IMR-90 (cell line): Measurements from ENCODE around the gene OR51A2. TPM values are rescaled to one million over a fixed set of nuclear protein-coding genes. Genes with fewer than 3 reads are reported as not detected.

ENCODE experiments used
- ATAC-seq: fragments of 200-7000 bp; cut with Tn5 transposase; 2 replicates; pipeline ENCODE4 v1.9.1; 2020; ENCODE audit warnings: low read depth, mild to moderate bottlenecking, moderate library complexity
- BruUV-seq: library from RNA; stranded (reverse); fragments of 400-500 nt; replicated peaks from 2 replicates; lab custom pipeline; 2021; lab: Mats Ljungman, UMichigan
- CTCF ChIA-PET: fragments of 300-600 bp; formaldehyde crosslinking; extraction: SDS; loops from one replicate; lab custom pipeline; 2021; ENCODE audit warnings: antibody characterized with exemption; lab: Yijun Ruan, JAX
- POLR2A ChIA-PET: fragments of 300-600 bp; sonication (Branson Sonifier 250); formaldehyde crosslinking; loops from one replicate; lab custom pipeline; 2022; ENCODE audit warnings: antibody characterized with exemption; ENCODE audit not compliant: unreplicated experiment; lab: Charles Lee
- DNase-seq: peaks from one replicate; pipeline ENCODE4 v3.0.0; 2013
- H2AFZ ChIP-seq: replicated peaks from 2 replicates; pipeline ENCODE3; 2013; ENCODE audit warnings: low read length, mild to moderate bottlenecking; ENCODE audit not compliant: poor library complexity
- H2AK5ac ChIP-seq: 2 replicates; pipeline ENCODE4 v1.6.1; 2013; ENCODE audit warnings: low read depth, low read length, inconsistent platforms
- H2AK9ac ChIP-seq: replicated peaks from 2 replicates; pipeline ENCODE3; 2013; ENCODE audit warnings: mild to moderate bottlenecking, low read depth, low read length, moderate library complexity; ENCODE audit not compliant: poor library complexity
- H2BK120ac ChIP-seq: 2 replicates; pipeline ENCODE4 v1.6.1; 2013; ENCODE audit warnings: low read depth, low read length, inconsistent platforms
- H2BK15ac ChIP-seq: 3 replicates; pipeline ENCODE4 v1.6.1; 2013; ENCODE audit warnings: low read depth, low read length, inconsistent platforms
- H2BK20ac ChIP-seq: 2 replicates; pipeline ENCODE4 v1.6.1; 2013; ENCODE audit warnings: low read depth, mild to moderate bottlenecking, inconsistent platforms, low read length, moderate library complexity
- H2BK5ac ChIP-seq: 2 replicates; pipeline ENCODE4 v1.6.1; 2013; ENCODE audit warnings: mild to moderate bottlenecking, low read depth, low read length, inconsistent platforms; ENCODE audit not compliant: poor library complexity, severe bottlenecking
- H3K14ac ChIP-seq: replicated peaks from 2 replicates; pipeline ENCODE4 v1.6.1; 2013; ENCODE audit warnings: low read depth, low read length, inconsistent platforms
- H3K18ac ChIP-seq: 2 replicates; pipeline ENCODE4 v1.6.1; 2013; ENCODE audit warnings: low read depth, low read length, control low read depth
- H3K23ac ChIP-seq: 2 replicates; pipeline ENCODE4 v1.6.1; 2013; ENCODE audit warnings: low read depth, low read length, inconsistent platforms
- H3K27ac ChIP-seq: 2 replicates; pipeline ENCODE4 v1.5.1; 2013; ENCODE audit warnings: mild to moderate bottlenecking, control low read depth, low read length; ENCODE audit not compliant: insufficient read depth
- H3K27me3 ChIP-seq: 2 replicates; pipeline ENCODE4 v1.6.1; 2013; ENCODE audit warnings: low read length; ENCODE audit not compliant: control insufficient read depth, insufficient read depth
- H3K36me3 ChIP-seq: 2 replicates; pipeline ENCODE4 v1.6.1; 2013; ENCODE audit warnings: low read length, mixed read lengths; ENCODE audit not compliant: control insufficient read depth, insufficient read depth
- H3K4ac ChIP-seq: 2 replicates; pipeline ENCODE4 v1.6.1; 2013; ENCODE audit warnings: low read depth, low read length, inconsistent platforms
- H3K4me1 ChIP-seq: 2 replicates; pipeline ENCODE4 v1.6.1; 2013; ENCODE audit warnings: low read length, mixed read lengths; ENCODE audit not compliant: control insufficient read depth, insufficient read depth
- H3K4me2 ChIP-seq: 2 replicates; pipeline ENCODE4 v1.6.1; 2013; ENCODE audit warnings: low read depth, mild to moderate bottlenecking, control low read depth, low read length, moderate library complexity
- H3K4me3 ChIP-seq: 2 replicates; pipeline ENCODE4 v1.5.1; 2013; ENCODE audit warnings: low read depth, mild to moderate bottlenecking, control low read depth, low read length, moderate library complexity; ENCODE audit not compliant: insufficient read depth
- H3K56ac ChIP-seq: 2 replicates; pipeline ENCODE4 v1.6.1; 2013; ENCODE audit warnings: low read length, inconsistent platforms; ENCODE audit not compliant: insufficient read depth; ENCODE audit errors: extremely low read depth
- H3K79me1 ChIP-seq, 2 experiments: 2 replicates each; pipeline ENCODE4 v1.6.1; 2013; ENCODE audit warnings: low read length in 2 of 2, inconsistent platforms in 1 of 2, low read depth in 1 of 2
- H3K9ac ChIP-seq: 2 replicates; pipeline ENCODE4 v1.6.1; 2013; ENCODE audit warnings: low read depth, low read length, control low read depth
- H3K9me1 ChIP-seq: 2 replicates; pipeline ENCODE4 v1.6.1; 2013; ENCODE audit warnings: low read length, inconsistent platforms; ENCODE audit not compliant: insufficient read depth
- H3K9me3 ChIP-seq: 2 replicates; pipeline ENCODE4 v1.6.1; 2013; ENCODE audit warnings: low read length; ENCODE audit not compliant: control insufficient read depth, insufficient read depth
- H4K20me1 ChIP-seq: 2 replicates; pipeline ENCODE4 v1.6.1; 2013; ENCODE audit warnings: low read length, inconsistent platforms; ENCODE audit not compliant: insufficient read depth
- H4K5ac ChIP-seq: 2 replicates; pipeline ENCODE4 v1.6.1; 2013; ENCODE audit warnings: mild to moderate bottlenecking, low read depth, low read length, control low read depth
- H4K8ac ChIP-seq, 2 experiments: 2 replicates each; pipeline ENCODE4 v1.6.1; 2013; ENCODE audit warnings: low read depth in 2 of 2, low read length in 2 of 2, control low read depth in 1 of 2, inconsistent platforms in 1 of 2
- H4K91ac ChIP-seq: 2 replicates; pipeline ENCODE4 v1.6.1; 2013; ENCODE audit warnings: low read depth, low read length, inconsistent platforms; ENCODE audit not compliant: insufficient read depth
- BHLHE40 ChIP-seq: fragments of 150-350 bp; IDR thresholded peaks from 2 replicates; pipeline ENCODE4 v1.6.1; 2016; ENCODE audit warnings: mild to moderate bottlenecking, low read depth, low read length
- CEBPB ChIP-seq: IDR thresholded peaks from 2 replicates; pipeline ENCODE4 v1.6.1; 2012; ENCODE audit warnings: low read depth, low read length, improper control_type of control experiment
- CHD1 ChIP-seq: IDR thresholded peaks from 2 replicates; pipeline ENCODE4 v1.6.1; 2012; ENCODE audit warnings: low read depth, low read length, improper control_type of control experiment
- ELK1 ChIP-seq: fragments of 150-350 bp; IDR thresholded peaks from 2 replicates; pipeline ENCODE4 v1.6.1; 2016; ENCODE audit warnings: low read depth, mild to moderate bottlenecking, low read length, moderate library complexity, borderline replicate concordance
- FOS ChIP-seq: fragments of 150-350 bp; IDR thresholded peaks from 2 replicates; pipeline ENCODE4 v1.6.1; 2016; ENCODE audit warnings: low read depth, low read length
- MAFK ChIP-seq: IDR thresholded peaks from 2 replicates; pipeline ENCODE4 v1.6.1; 2012; ENCODE audit warnings: low read depth, low read length, improper control_type of control experiment
- MAZ ChIP-seq: IDR thresholded peaks from 2 replicates; pipeline ENCODE4 v1.6.1; 2012; ENCODE audit warnings: low read depth, mild to moderate bottlenecking, low read length, improper control_type of control experiment, moderate library complexity, borderline replicate concordance
- MXI1 ChIP-seq: IDR thresholded peaks from 2 replicates; pipeline ENCODE4 v1.6.1; 2012; ENCODE audit warnings: low read depth, mild to moderate bottlenecking, low read length, moderate library complexity, borderline replicate concordance
- NFE2L2 ChIP-seq: fragments of 150-350 bp; IDR thresholded peaks from 2 replicates; pipeline ENCODE4 v1.6.1; 2016; ENCODE audit warnings: low read depth, mild to moderate bottlenecking, low read length
- POLR2A ChIP-seq: IDR thresholded peaks from 2 replicates; pipeline ENCODE4 v1.6.1; 2012; ENCODE audit warnings: mild to moderate bottlenecking, low read depth, low read length
- RAD21 ChIP-seq: IDR thresholded peaks from 2 replicates; pipeline ENCODE4 v1.6.1; 2012; ENCODE audit warnings: low read length, improper control_type of control experiment
- RCOR1 ChIP-seq: IDR thresholded peaks from 2 replicates; pipeline ENCODE4 v1.6.1; 2012; ENCODE audit warnings: mild to moderate bottlenecking, low read length, improper control_type of control experiment; ENCODE audit not compliant: insufficient replicate concordance
- RFX5 ChIP-seq: IDR thresholded peaks from 2 replicates; pipeline ENCODE4 v1.8.0; 2012; ENCODE audit warnings: low read depth, mild to moderate bottlenecking, low read length, moderate library complexity
- SMC3 ChIP-seq: fragments of 150-350 bp; IDR thresholded peaks from 2 replicates; pipeline ENCODE4 v1.6.1; 2016; ENCODE audit warnings: low read depth, mild to moderate bottlenecking, antibody characterized with exemption, low read length, moderate library complexity
- WGBS, 2 experiments: methylation state at CpG; one replicate each; pipeline versions ENCODE4 v1.1.5 to v1.1.7; 2013; ENCODE audit warnings: missing lambda C conversion rate in 2 of 2; ENCODE audit not compliant: insufficient read length in 1 of 2; ENCODE audit errors: extremely low coverage in 2 of 2; 5-methylcytosine and 5-hydroxymethylcytosine counted together
- dilution Hi-C: fragments of 300-500 bp; cut with HindIII; formaldehyde crosslinking; loops from one replicate; pipeline ENCODE4 v1.14.3; 2018; ENCODE audit warnings: low sequenced_read_pairs; ENCODE audit not compliant: unreplicated experiment
- in situ Hi-C: fragments of 300-500 bp; cut with MboI; formaldehyde crosslinking; loops from 3 replicates; pipeline ENCODE4 v1.14.3; 2019; ENCODE audit warnings: low sequenced_read_pairs, inconsistent platforms, mixed read lengths
- intact Hi-C: fragments of 100-400 bp; cut with micrococcal nuclease; formaldehyde crosslinking; loops from 2 replicates; pipeline ENCODE4 v1.10.0; 2022
- polyA plus RNA-seq, 3 experiments: library from polyadenylated mRNA; depleted of rRNA; stranded (reverse); fragments of >200 nt; gene quantifications; 2 replicates each; pipeline ENCODE4 v1.2.3, GENCODE V29; 2012; ENCODE audit warnings: low replicate concordance in 1 of 3
- total RNA-seq: library from RNA; depleted of rRNA; stranded (reverse); fragments of >200 nt; gene quantifications from 2 replicates; pipeline ENCODE4 v1.2.3, GENCODE V29; 2012
- TF ChIP-seq, protein P1 (sequence below): fragments of 150-350 bp; IDR thresholded peaks from 2 replicates; pipeline ENCODE4 v1.6.1; 2017; ENCODE audit warnings: mild to moderate bottlenecking, antibody characterized with exemption, low read length, low read depth
- TF ChIP-seq, protein P2 (sequence below): conservative IDR thresholded peaks from 2 replicates; pipeline ENCODE4 v1.5.1; 2012; ENCODE audit warnings: mild to moderate bottlenecking, low read depth, low read length, improper control_type of control experiment

Gene OR51A2
- total and polyA plus RNA-seq, 2 of the 4 experiments (the other 2 are of a cell fraction): not detected

DNA sequence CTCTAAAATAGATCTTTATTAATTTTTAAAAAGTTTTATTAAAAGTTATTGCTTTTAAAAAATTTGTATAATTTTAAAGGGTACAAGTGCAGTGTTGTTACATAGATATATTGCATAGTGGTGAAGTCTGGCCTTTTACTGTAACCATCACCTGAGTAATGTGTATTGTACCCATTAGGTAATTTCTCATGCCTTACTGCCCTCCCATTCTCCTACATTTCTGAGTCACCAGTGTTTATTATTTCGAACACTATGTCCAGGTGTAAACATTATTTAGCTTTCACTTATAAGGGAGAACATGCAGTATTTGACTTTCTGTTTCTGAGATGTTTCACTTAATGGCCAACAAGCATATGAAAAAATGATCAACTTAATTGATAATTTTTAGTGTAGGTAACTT lies 33.7 kb downstream of the OR51A2 start:
- Histone ChIP-seq H4K91ac (no peak overlapping the region), H2BK15ac (no peak overlapping the region)
- intact Hi-C loops: no loop called here

More for the DNA sequence above, 33.7 kb downstream of the OR51A2 start:
- Histone ChIP-seq H2AK9ac (no peak overlapping the region), H2BK120ac (no peak overlapping the region), H3K27me3 (peaks cover 2% of the 10 kb centered on the region; the same call in 1 of the 2 replicates), H2AK5ac (no peak overlapping the region), H3K4me1 (no peaks in the 10 kb centered on the region; the same call in 1 of the 2 replicates), H3K9ac (no peak overlapping the region), H4K20me1 (no peaks in the 10 kb centered on the region), H3K23ac (no peak overlapping the region), H4K5ac (no peak overlapping the region), H2AFZ (no peak overlapping the region), H3K4me3 (no peak overlapping the region), H2BK20ac (no peak overlapping the region), H3K9me1 (no peaks in the 10 kb centered on the region), H3K4me2 (no peak overlapping the region), H3K9me3 (no peaks in the 10 kb centered on the region), H3K27ac (no peak overlapping the region), H4K8ac (no peak overlapping the region), H3K36me3 (no peaks in the 10 kb centered on the region), H3K18ac (no peak overlapping the region), H3K79me1 (no peaks in the 10 kb centered on the region), H3K4ac (no peak overlapping the region), H3K56ac (no peak overlapping the region), H3K14ac (no peak overlapping the region), H2BK5ac (no peak overlapping the region)
- DNase-seq: no peak
- dilution Hi-C loops (no loop called here), in situ Hi-C loops (no loop called here)
- POLR2A ChIA-PET: no interaction called here
- ATAC-seq: no peak
- CTCF ChIA-PET: no interaction called here
- WGBS, 2 experiments: no CpG with 5 or more reads among the region's 1 CpG
- no peak for TF ChIP-seq CHD1
- TF ChIP-seq, protein P1, sequence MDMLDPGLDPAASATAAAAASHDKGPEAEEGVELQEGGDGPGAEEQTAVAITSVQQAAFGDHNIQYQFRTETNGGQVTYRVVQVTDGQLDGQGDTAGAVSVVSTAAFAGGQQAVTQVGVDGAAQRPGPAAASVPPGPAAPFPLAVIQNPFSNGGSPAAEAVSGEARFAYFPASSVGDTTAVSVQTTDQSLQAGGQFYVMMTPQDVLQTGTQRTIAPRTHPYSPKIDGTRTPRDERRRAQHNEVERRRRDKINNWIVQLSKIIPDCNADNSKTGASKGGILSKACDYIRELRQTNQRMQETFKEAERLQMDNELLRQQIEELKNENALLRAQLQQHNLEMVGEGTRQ: no peak
- no peak for TF ChIP-seq RFX5
- TF ChIP-seq NFE2L2: no peak
- no peak for TF ChIP-seq MXI1
- TF ChIP-seq SMC3: no peak
- TF ChIP-seq MAZ: no peak
- no peak for TF ChIP-seq ELK1
- TF ChIP-seq FOS: no peak
- TF ChIP-seq BHLHE40: no peak
- TF ChIP-seq RAD21: no peak
- TF ChIP-seq RCOR1: no peak
- no peak for TF ChIP-seq CEBPB
- no peak for TF ChIP-seq POLR2A
- TF ChIP-seq, protein P2, sequence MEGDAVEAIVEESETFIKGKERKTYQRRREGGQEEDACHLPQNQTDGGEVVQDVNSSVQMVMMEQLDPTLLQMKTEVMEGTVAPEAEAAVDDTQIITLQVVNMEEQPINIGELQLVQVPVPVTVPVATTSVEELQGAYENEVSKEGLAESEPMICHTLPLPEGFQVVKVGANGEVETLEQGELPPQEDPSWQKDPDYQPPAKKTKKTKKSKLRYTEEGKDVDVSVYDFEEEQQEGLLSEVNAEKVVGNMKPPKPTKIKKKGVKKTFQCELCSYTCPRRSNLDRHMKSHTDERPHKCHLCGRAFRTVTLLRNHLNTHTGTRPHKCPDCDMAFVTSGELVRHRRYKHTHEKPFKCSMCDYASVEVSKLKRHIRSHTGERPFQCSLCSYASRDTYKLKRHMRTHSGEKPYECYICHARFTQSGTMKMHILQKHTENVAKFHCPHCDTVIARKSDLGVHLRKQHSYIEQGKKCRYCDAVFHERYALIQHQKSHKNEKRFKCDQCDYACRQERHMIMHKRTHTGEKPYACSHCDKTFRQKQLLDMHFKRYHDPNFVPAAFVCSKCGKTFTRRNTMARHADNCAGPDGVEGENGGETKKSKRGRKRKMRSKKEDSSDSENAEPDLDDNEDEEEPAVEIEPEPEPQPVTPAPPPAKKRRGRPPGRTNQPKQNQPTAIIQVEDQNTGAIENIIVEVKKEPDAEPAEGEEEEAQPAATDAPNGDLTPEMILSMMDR: no peak
- no peak for TF ChIP-seq MAFK
- BruUV-seq: no TSS peak
